H1 (cell line): Measurements from ENCODE around the gene EPS8. TPM values are rescaled to one million over a fixed set of nuclear protein-coding genes. Genes with fewer than 3 reads are reported as not detected.

Experiments
- CTCF ChIA-PET: fragments of 300-600 bp; sonication (Branson Sonifier 250); formaldehyde crosslinking; loops from one replicate; lab custom pipeline; 2021; ENCODE audit not compliant: partially characterized antibody; lab: Charles Lee
- POLR2A ChIA-PET: fragments of 300-600 bp; sonication (Branson Sonifier 250); formaldehyde crosslinking; loops from one replicate; lab custom pipeline; 2021; ENCODE audit warnings: inconsistent platforms; ENCODE audit not compliant: partially characterized antibody; lab: Charles Lee
- DNase-seq, 2 experiments: peaks; one replicate each; pipeline versions ENCODE4 v3.0.0 to v3.0.0-alpha.2; 2010 to 2022; ENCODE audit warnings: low spot score in 2 of 2, low read depth in 1 of 2, mixed read lengths in 1 of 2
- FAIRE-seq: peaks from 2 replicates; lab custom pipeline; 2011; peaks lifted over from hg19 to GRCh38; lab: Jason Lieb, UNC
- H2AFZ ChIP-seq: 2 replicates; pipeline ENCODE4 v1.8.1; 2012; ENCODE audit warnings: low read length, inconsistent platforms
- H2AK5ac ChIP-seq: 2 replicates; pipeline ENCODE4 v1.6.1; 2013; ENCODE audit warnings: low read depth, low read length
- H2BK120ac ChIP-seq: replicated peaks from 2 replicates; pipeline ENCODE3; 2013; ENCODE audit warnings: low read depth, low read length, inconsistent platforms
- H2BK12ac ChIP-seq: 2 replicates; pipeline ENCODE4 v1.6.1; 2013; ENCODE audit warnings: low read depth, low read length
- H2BK15ac ChIP-seq: 2 replicates; pipeline ENCODE4 v1.6.1; 2013; ENCODE audit warnings: low read length
- H2BK20ac ChIP-seq: 2 replicates; pipeline ENCODE4 v1.6.1; 2013; ENCODE audit warnings: low read length
- H2BK5ac ChIP-seq: 2 replicates; pipeline ENCODE4 v1.6.1; 2013; ENCODE audit warnings: low read depth, low read length
- H3K14ac ChIP-seq: 2 replicates; pipeline ENCODE4 v1.6.1; 2013; ENCODE audit warnings: inconsistent platforms; ENCODE audit not compliant: insufficient read length
- H3K18ac ChIP-seq: 2 replicates; pipeline ENCODE4 v1.6.1; 2013; ENCODE audit warnings: low read length; ENCODE audit errors: extremely low read depth
- H3K23ac ChIP-seq: 2 replicates; pipeline ENCODE4 v1.6.1; 2013; ENCODE audit warnings: inconsistent platforms; ENCODE audit not compliant: insufficient read length
- H3K23me2 ChIP-seq: 2 replicates; pipeline ENCODE4 v1.6.1; 2013; ENCODE audit warnings: low read depth, low read length
- H3K27ac ChIP-seq: 2 replicates; pipeline ENCODE4 v1.6.1; 2011; ENCODE audit warnings: low read depth, low read length, inconsistent platforms
- H3K27me3 ChIP-seq, 4 experiments: replicated peaks in 1 of 4; 1 replicate in 1 of 4; 2 replicates in 3 of 4; pipeline versions ENCODE4 v1.6.1 to v1.8.1; 2011 to 2013; ENCODE audit warnings: low read length in 3 of 4, mild to moderate bottlenecking in 3 of 4, inconsistent platforms in 2 of 4, mixed read lengths in 2 of 4, moderate library complexity in 1 of 4; ENCODE audit not compliant: control insufficient read depth in 3 of 4, insufficient read depth in 3 of 4; ENCODE audit errors: extremely low read depth in 1 of 4
- H3K36me3 ChIP-seq, 4 experiments: 2 replicates each; pipeline versions ENCODE4 v1.6.1 to v1.8.1; 2011 to 2013; ENCODE audit warnings: mild to moderate bottlenecking in 4 of 4, low read length in 3 of 4, moderate library complexity in 2 of 4, control low read depth in 1 of 4, inconsistent platforms in 1 of 4; ENCODE audit not compliant: insufficient read depth in 4 of 4, control insufficient read depth in 2 of 4
- H3K4ac ChIP-seq: replicated peaks from 2 replicates; pipeline ENCODE3; 2013; ENCODE audit warnings: low read length, low read depth, mixed read lengths, inconsistent platforms; ENCODE audit not compliant: insufficient read length
- H3K4me1 ChIP-seq, 4 experiments: replicated peaks in 1 of 4; 1 replicate in 1 of 4; 2 replicates in 3 of 4; pipeline versions ENCODE4 v1.6.1 to v1.8.1; 2011 to 2013; ENCODE audit warnings: low read length in 3 of 4, inconsistent platforms in 2 of 4, mixed read lengths in 1 of 4; ENCODE audit not compliant: insufficient read depth in 4 of 4, control insufficient read depth in 3 of 4
- H3K4me2 ChIP-seq, 2 experiments: 2 replicates each; pipeline versions ENCODE4 v1.6.1 to v1.8.1; 2011 to 2013; ENCODE audit warnings: low read depth in 2 of 2, low read length in 2 of 2, control low read depth in 1 of 2, inconsistent platforms in 1 of 2, mild to moderate bottlenecking in 1 of 2; ENCODE audit not compliant: insufficient read depth in 1 of 2
- H3K4me3 ChIP-seq, 4 experiments: fragments of 200-600, 300-600 bp in 1 of 4; sonication (generic), shearing (Covaris generic), sonication (Bioruptor Twin) in 1 of 4; 2 replicates each; pipeline versions ENCODE4 v1.5.1 to v1.8.1; 2011 to 2016; ENCODE audit warnings: low read length in 4 of 4, low read depth in 3 of 4, control low read depth in 2 of 4, inconsistent platforms in 2 of 4, mild to moderate bottlenecking in 2 of 4, mixed read lengths in 1 of 4, moderate library complexity in 1 of 4; ENCODE audit not compliant: insufficient read depth in 2 of 4; ENCODE audit errors: extremely low read depth in 1 of 4
- H3K56ac ChIP-seq: replicated peaks from 2 replicates; pipeline ENCODE3; 2013; ENCODE audit warnings: low read depth, mild to moderate bottlenecking, mixed read lengths, low read length, inconsistent platforms; ENCODE audit not compliant: insufficient read length
- H3K79me1 ChIP-seq: 2 replicates; pipeline ENCODE4 v1.6.1; 2013; ENCODE audit warnings: low read depth, low read length, control low read depth
- H3K79me2 ChIP-seq, 2 experiments: 2 replicates each; pipeline versions ENCODE4 v1.6.1 to v1.8.1; 2012 to 2013; ENCODE audit warnings: low read length in 2 of 2, mild to moderate bottlenecking in 2 of 2, inconsistent platforms in 1 of 2; ENCODE audit not compliant: insufficient read depth in 2 of 2, control insufficient read depth in 1 of 2
- H3K9ac ChIP-seq, 4 experiments: replicated peaks in 1 of 4; 1 replicate in 1 of 4; 2 replicates in 3 of 4; pipeline versions ENCODE4 v1.6.1 to v1.8.1; 2011 to 2013; ENCODE audit warnings: low read depth in 3 of 4, low read length in 3 of 4, control low read depth in 2 of 4, mild to moderate bottlenecking in 2 of 4, moderate library complexity in 2 of 4, inconsistent platforms in 1 of 4; ENCODE audit errors: extremely low read depth in 1 of 4
- H3K9me3 ChIP-seq, 2 experiments: 2 replicates each; pipeline versions ENCODE4 v1.6.1 to v1.8.1; 2012 to 2013; ENCODE audit warnings: mild to moderate bottlenecking in 2 of 2, moderate library complexity in 2 of 2, control low read depth in 1 of 2, inconsistent platforms in 1 of 2, low read depth in 1 of 2, low read length in 1 of 2, mixed read lengths in 1 of 2; ENCODE audit not compliant: insufficient read depth in 2 of 2
- H4K20me1 ChIP-seq, 2 experiments: replicated peaks in 1 of 2; 2 replicates each; pipeline versions ENCODE3 to v1.8.1; 2011 to 2013; ENCODE audit warnings: inconsistent platforms in 2 of 2, low read length in 2 of 2, mild to moderate bottlenecking in 1 of 2; ENCODE audit not compliant: insufficient read depth in 2 of 2, control insufficient read depth in 1 of 2
- H4K5ac ChIP-seq: 2 replicates; pipeline ENCODE4 v1.6.1; 2013; ENCODE audit warnings: low read length, low read depth, mixed read lengths, inconsistent platforms; ENCODE audit not compliant: insufficient read length
- H4K8ac ChIP-seq: 2 replicates; pipeline ENCODE4 v1.8.0; 2013; ENCODE audit warnings: mild to moderate bottlenecking, moderate library complexity, low read length, inconsistent platforms; ENCODE audit not compliant: insufficient read depth; ENCODE audit errors: extremely low read depth
- H4K91ac ChIP-seq: replicated peaks from 2 replicates; pipeline ENCODE3; 2013; ENCODE audit warnings: low read length, mixed read lengths, inconsistent platforms; ENCODE audit not compliant: insufficient read length
- BACH1 ChIP-seq: IDR thresholded peaks from 2 replicates; pipeline ENCODE4 v1.6.1; 2012; ENCODE audit warnings: low read length, improper control_type of control experiment
- BCL11A ChIP-seq, 2 experiments: IDR thresholded peaks; one replicate each; pipeline ENCODE4 v1.6.1; 2011; ENCODE audit warnings: low read depth in 2 of 2, low read length in 2 of 2, mild to moderate bottlenecking in 2 of 2
- CBX5 ChIP-seq: fragments of 300-800, 300-1000 bp; sonication (generic); IDR thresholded peaks from 2 replicates; pipeline ENCODE4 v1.7.1; 2016; ENCODE audit warnings: antibody characterized with exemption, low read length, low read depth
- CTBP2 ChIP-seq: IDR thresholded peaks from 2 replicates; pipeline ENCODE4 v1.7.0; 2011; ENCODE audit warnings: borderline replicate concordance, mild to moderate bottlenecking, moderate library complexity, mixed read lengths, low read length; ENCODE audit not compliant: insufficient read depth, insufficient read length
- EGR1 ChIP-seq: IDR thresholded peaks from 2 replicates; pipeline ENCODE4 v1.6.1; 2011; ENCODE audit warnings: low read depth, low read length, borderline replicate concordance
- JUN ChIP-seq: IDR thresholded peaks from 2 replicates; pipeline ENCODE4 v1.6.1; 2011; ENCODE audit warnings: low read depth, mild to moderate bottlenecking, improper control_type of control experiment, low read length
- PHF8 ChIP-seq: fragments of 200-600 bp; sonication (generic); conservative IDR thresholded peaks from 2 replicates; pipeline ENCODE4 v1.7.1; 2012; ENCODE audit warnings: low read depth, mild to moderate bottlenecking, inconsistent platforms, low read length, moderate library complexity
- RAD21 ChIP-seq, 2 experiments: IDR thresholded peaks in 1 of 2; conservative IDR thresholded peaks in 1 of 2; 2 replicates each; pipeline ENCODE4 v1.6.1; 2011; ENCODE audit warnings: low read depth in 2 of 2, low read length in 2 of 2, improper control_type of control experiment in 1 of 2, inconsistent platforms in 1 of 2, mild to moderate bottlenecking in 1 of 2, moderate library complexity in 1 of 2
- RNF2 ChIP-seq: fragments of 200-900, 300-1000 bp; sonication (generic); IDR thresholded peaks from 2 replicates; pipeline ENCODE4 v1.7.1; 2016; ENCODE audit warnings: borderline replicate concordance, low read depth, mild to moderate bottlenecking, antibody characterized with exemption, low read length; ENCODE audit not compliant: poor library complexity, severe bottlenecking; ENCODE audit errors: missing control alignments
- SIN3A ChIP-seq, 2 experiments: IDR thresholded peaks in 1 of 2; conservative IDR thresholded peaks in 1 of 2; 2 replicates each; pipeline ENCODE4 v1.6.1; 2011 to 2012; ENCODE audit warnings: low read length in 2 of 2, improper control_type of control experiment in 1 of 2, low read depth in 1 of 2, mild to moderate bottlenecking in 1 of 2
- SP4 ChIP-seq: IDR thresholded peaks from 2 replicates; pipeline ENCODE4 v1.6.1; 2012; ENCODE audit warnings: low read length, inconsistent platforms
- TAF7 ChIP-seq: optimal IDR thresholded peaks from 2 replicates; pipeline ENCODE3; 2011; ENCODE audit warnings: low read depth, mild to moderate bottlenecking, inconsistent platforms, low read length, moderate library complexity, borderline replicate concordance
- TBP ChIP-seq: IDR thresholded peaks from 2 replicates; pipeline ENCODE4 v1.6.1; 2011; ENCODE audit warnings: low read depth, low read length, improper control_type of control experiment
- TEAD4 ChIP-seq: IDR thresholded peaks from 2 replicates; pipeline ENCODE4 v1.6.1; 2012; ENCODE audit warnings: low read depth, low read length, inconsistent platforms, mixed read lengths
- WGBS, 2 experiments: shearing (Covaris generic) in 1 of 2; methylation state at CpG; one replicate each; pipeline versions ENCODE4 v1.1.6 to v1.1.7; 2013 to 2015; ENCODE audit warnings: low lambda C conversion rate in 2 of 2, mixed read lengths in 2 of 2, inconsistent platforms in 1 of 2, low coverage in 1 of 2, missing lambda C conversion rate in 1 of 2; ENCODE audit not compliant: insufficient replicate concordance in 2 of 2, insufficient coverage in 1 of 2, insufficient read length in 1 of 2; ENCODE audit errors: extremely low coverage in 1 of 2, missing lambda C conversion rate in 1 of 2; 5-methylcytosine and 5-hydroxymethylcytosine counted together
- polyA plus RNA-seq, 7 experiments: library from polyadenylated mRNA; depleted of rRNA in 3 of 7; stranded (reverse) in 5 of 7; unstranded in 2 of 7; fragments of >200 nt in 5 of 7; fragments of 200-250 nt in 2 of 7; gene quantifications; 1 replicate in 5 of 7; 2 replicates in 1 of 7; 4 replicates in 1 of 7; pipeline versions ENCODE4 v1.2.1 to v1.2.3, GENCODE V29; 2011 to 2013; ENCODE audit warnings: missing spikeins in 2 of 7, mixed read lengths in 2 of 7
- total RNA-seq: library from RNA; stranded (reverse); fragmentation: NEBNext Ultra II Directional; extraction: Animal tissue kit (Norgen Biotek cat#: 25700); gene quantifications from 2 replicates; pipeline ENCODE4 v1.2.1, GENCODE V29; 2021

The EPS8 gene
- total and polyA plus RNA-seq, 2 of the 8 experiments (the other 6 are each of a cell fraction or from before 2014, with no cell fraction given), result 3.0 to 4.6 TPM

GRCh38 chr12:15778126-15778525, 11.1 kb downstream of the EPS8 start:
- Histone ChIP-seq H3K56ac (no peak overlapping the region), H4K5ac (no peak overlapping the region), H4K20me1 (no peaks in the 10 kb centered on the region), H2BK120ac (no peak overlapping the region), H3K4me2 (no peak overlapping the region), H2BK20ac (no peak overlapping the region), H3K27me3 (no peaks in the 10 kb centered on the region), H3K18ac (no peak overlapping the region), H3K79me1 (no peaks in the 10 kb centered on the region), H3K4me1 (no peaks in the 10 kb centered on the region), H3K9me3 (no peaks in the 10 kb centered on the region), H2BK12ac (no peak overlapping the region), H2BK15ac (no peak overlapping the region), H3K79me2 (no peaks in the 10 kb centered on the region), H3K4me3 (no peak overlapping the region), H4K8ac (no peak overlapping the region), H3K9ac (no peak overlapping the region), H2BK5ac (no peak overlapping the region), H3K23me2 (no peaks in the 10 kb centered on the region), H2AK5ac (no peak overlapping the region), H4K91ac (no peak overlapping the region), H3K27ac (no peak overlapping the region), H2AFZ (no peak overlapping the region), H3K14ac (no peak overlapping the region), H3K36me3 (no peaks in the 10 kb centered on the region), H3K4ac (no peak overlapping the region), H3K23ac (no peak overlapping the region)
- CTCF ChIA-PET, result interaction anchor here (1.2 kb wide), 1 partner anchor 54 kb away, joined by 3 read pairs; no protein-coding TSS in a partner anchor
- FAIRE-seq (no peak), DNase-seq (no peak)
- 92% methylated on average over 3 of the region's 3 CpGs; no CpG with 5 or more reads in 1 of the 2 experiments for WGBS, 2 experiments
- POLR2A ChIA-PET, result interaction anchor here (1.2 kb wide), 1 partner anchor 10 kb away, joined by 3 read pairs; no protein-coding TSS in a partner anchor
- TF ChIP-seq RNF2, result no peak
- TF ChIP-seq TBP, result no peak
- no peak for TF ChIP-seq BCL11A (IDR thresholded peaks at IDR 0.05; ENCODE audit: low read depth in 2 of 2, low read length in 2 of 2)
- TF ChIP-seq SIN3A (conservative IDR thresholded peaks at IDR 0.05 in 1 of 2, IDR thresholded peaks at IDR 0.05 in 1 of 2; ENCODE audit: low read depth in 1 of 2, low read length in 2 of 2), result no peak
- no peak for TF ChIP-seq EGR1
- TF ChIP-seq RAD21 (IDR thresholded peaks at IDR 0.05 in 1 of 2, conservative IDR thresholded peaks at IDR 0.05 in 1 of 2; ENCODE audit: low read depth in 2 of 2, low read length in 2 of 2), result no peak
- TF ChIP-seq CTBP2, result no peak
- no peak for TF ChIP-seq JUN
- no peak for TF ChIP-seq BACH1
- TF ChIP-seq SP4, result no peak
- TF ChIP-seq TAF7, result no peak
- TF ChIP-seq PHF8, result no peak
- no peak for TF ChIP-seq CBX5
- no peak for TF ChIP-seq TEAD4
